ENCODE results near the gene KLHL8.

The KLHL8 gene

GRCh38 chr4:87120010-87120409, 100.4 kb downstream of the KLHL8 start:
- no peak for DNase-seq

- DNase-seq = no peak
These were observed 101.6 kb downstream of the KLHL8 start for GRCh38 chr4:87118826-87119225.

- no peak for DNase-seq
These were observed 102.0 kb downstream of the KLHL8 start for GRCh38 chr4:87118421-87118820.

GRCh38 chr4:87117732-87118075, 102.7 kb downstream of the KLHL8 start:
- DNase-seq = no peak

GRCh38 chr4:87117051-87117731, 103.2 kb downstream of the KLHL8 start:
- no peak for DNase-seq

- no peak for DNase-seq
These were observed 104.2 kb downstream of the KLHL8 start for GRCh38 chr4:87116231-87116630.

- DNase-seq = no peak
These were observed 106.0 kb downstream of the KLHL8 start for GRCh38 chr4:87114245-87115062.

GRCh38 chr4:87112063-87112462, 108.4 kb downstream of the KLHL8 start:
- DNase-seq = no peak

Data from amniotic stem cell (primary cell).